ENCODE results near the gene NEDD4L.

Gene NEDD4L

DNA sequence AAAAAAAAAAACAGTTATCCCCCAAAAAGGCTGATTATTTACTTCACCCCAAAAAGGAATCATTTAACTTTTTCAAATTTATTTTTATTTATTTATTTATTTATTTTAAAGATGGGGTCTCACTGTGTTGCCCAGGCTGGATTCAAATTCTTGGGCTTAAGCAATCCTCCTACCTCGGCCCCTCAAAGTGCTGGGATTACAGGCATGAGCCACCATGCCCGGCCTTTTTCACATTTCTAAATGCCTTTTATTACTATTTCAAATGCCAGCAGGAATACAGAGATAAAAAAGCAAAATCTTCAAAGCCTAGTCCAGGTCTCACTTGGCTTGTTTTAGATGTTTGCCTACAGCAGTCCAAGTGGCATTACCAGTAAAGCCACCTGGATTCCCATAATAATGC, 345.7 kb downstream of the NEDD4L start:
- Histone ChIP-seq H2BK5ac (ENCODE audit: low read length) (no peak overlapping the region), H2AFZ (ENCODE audit: low read length) (no peak overlapping the region), H2BK12ac (ENCODE audit: low read length) (no peak overlapping the region), H3K9ac (ENCODE audit: low read depth, low read length, poor library complexity) (no peak overlapping the region), H3K23ac (ENCODE audit: low read depth, low read length, poor library complexity) (no peak overlapping the region), H3K18ac (ENCODE audit: low read length) (no peak overlapping the region), H3K27me3 (ENCODE audit: control insufficient read depth in 3 of 3, insufficient read depth in 3 of 3, low read depth in 1 of 3, low read length in 3 of 3) (no peaks in the 10 kb centered on the region), H3K4me2 (ENCODE audit: insufficient read depth, low read length, poor library complexity, severe bottlenecking) (no peak overlapping the region), H2BK15ac (ENCODE audit: low read length) (no peak overlapping the region), H3K79me1 (ENCODE audit: low read depth, low read length) (no peaks in the 10 kb centered on the region), H3K14ac (ENCODE audit: low read length) (no peak overlapping the region), H3K27ac (replicated peaks; ENCODE audit: low read length) (no peak overlapping the region), H2BK120ac (ENCODE audit: low read depth, low read length) (no peak overlapping the region), H2AK5ac (ENCODE audit: low read depth, low read length) (no peak overlapping the region), H3K9me3 (replicated peaks in 1 of 2; ENCODE audit: control insufficient read depth in 2 of 2, insufficient read depth in 1 of 2, low read depth in 1 of 2, low read length in 2 of 2) (no peaks in the 10 kb centered on the region), H3K4me3 (ENCODE audit: low read length in 2 of 2) (no peak overlapping the region), H3K36me3 (replicated peaks in 1 of 2; ENCODE audit: control insufficient read depth in 2 of 2, insufficient read depth in 2 of 2, low read length in 2 of 2) (peaks cover 13 to 18% of the 10 kb centered on the region in 2 donors), H3K4me1 (ENCODE audit: control insufficient read depth in 2 of 2, insufficient read depth in 1 of 2, low read depth in 1 of 2, low read length in 2 of 2) (peaks cover 7 to 18% of the 10 kb centered on the region in 2 donors), H4K8ac (ENCODE audit: low read depth, low read length) (no peak overlapping the region), H3K4ac (ENCODE audit: low read length) (no peak overlapping the region), H4K91ac (ENCODE audit: low read depth, low read length, poor library complexity) (no peak overlapping the region)
- no CpG with 5 or more reads among the region's 2 CpGs for WGBS, 2 donors (ENCODE audit: extremely low coverage in 2 of 2, insufficient read length in 2 of 2, insufficient replicate concordance in 1 of 2)
- no peak for DNase-seq (ENCODE audit: low spot score)

GRCh38 chr18:58390399-58390798, 346.4 kb downstream of the NEDD4L start:
- no CpG with 5 or more reads among the region's 9 CpGs for WGBS, 2 donors (ENCODE audit: extremely low coverage in 2 of 2, insufficient read length in 2 of 2, insufficient replicate concordance in 1 of 2)
- Histone ChIP-seq H3K14ac (ENCODE audit: low read length) (no peak overlapping the region), H4K8ac (ENCODE audit: low read depth, low read length) (no peak overlapping the region), H4K91ac (ENCODE audit: low read depth, low read length, poor library complexity) (no peak overlapping the region), H3K4me1 (ENCODE audit: control insufficient read depth in 2 of 2, insufficient read depth in 1 of 2, low read depth in 1 of 2, low read length in 2 of 2) (peaks cover 7 to 18% of the 10 kb centered on the region in 2 donors), H2BK12ac (ENCODE audit: low read length) (no peak overlapping the region), H3K4me2 (ENCODE audit: insufficient read depth, low read length, poor library complexity, severe bottlenecking) (no peak overlapping the region), H3K23ac (ENCODE audit: low read depth, low read length, poor library complexity) (no peak overlapping the region), H2AFZ (ENCODE audit: low read length) (no peak overlapping the region), H3K79me1 (ENCODE audit: low read depth, low read length) (no peaks in the 10 kb centered on the region), H2BK5ac (ENCODE audit: low read length) (no peak overlapping the region), H2BK120ac (ENCODE audit: low read depth, low read length) (no peak overlapping the region), H3K18ac (ENCODE audit: low read length) (no peak overlapping the region), H2BK15ac (ENCODE audit: low read length) (no peak overlapping the region), H3K4ac (ENCODE audit: low read length) (no peak overlapping the region), H3K27ac (replicated peaks; ENCODE audit: low read length) (no peak overlapping the region), H3K9me3 (replicated peaks in 1 of 2; ENCODE audit: control insufficient read depth in 2 of 2, insufficient read depth in 1 of 2, low read depth in 1 of 2, low read length in 2 of 2) (no peaks in the 10 kb centered on the region), H3K9ac (ENCODE audit: low read depth, low read length, poor library complexity) (no peak overlapping the region), H3K36me3 (replicated peaks in 1 of 2; ENCODE audit: control insufficient read depth in 2 of 2, insufficient read depth in 2 of 2, low read length in 2 of 2) (peaks cover 13 to 18% of the 10 kb centered on the region in 2 donors), H3K4me3 (ENCODE audit: low read length in 2 of 2) (no peak overlapping the region), H3K27me3 (ENCODE audit: control insufficient read depth in 3 of 3, insufficient read depth in 3 of 3, low read depth in 1 of 3, low read length in 3 of 3) (no peaks in the 10 kb centered on the region), H2AK5ac (ENCODE audit: low read depth, low read length) (no peak overlapping the region)
- DNase-seq (ENCODE audit: low spot score), result no peak

- H4K8ac ChIP-seq (ENCODE audit: low read depth, low read length), result no peak overlapping the region
- no peak overlapping the region for H3K18ac ChIP-seq (ENCODE audit: low read length)
- H3K4me2 ChIP-seq (ENCODE audit: insufficient read depth, low read length, poor library complexity, severe bottlenecking), result no peak overlapping the region
- peak overlapping the region; percentile 32 for H2AFZ ChIP-seq (ENCODE audit: low read length)
- H3K4ac ChIP-seq (ENCODE audit: low read length), result no peak overlapping the region
- H3K14ac ChIP-seq (ENCODE audit: low read length), result no peak overlapping the region
- no peak overlapping the region for H3K27ac ChIP-seq (replicated peaks; ENCODE audit: low read length)
- no peak overlapping the region for H2BK12ac ChIP-seq (ENCODE audit: low read length)
- H3K4me1 ChIP-seq (ENCODE audit: control insufficient read depth in 2 of 2, insufficient read depth in 1 of 2, low read depth in 1 of 2, low read length in 2 of 2), result peaks cover 7 to 18% of the 10 kb centered on the region in 2 donors
- no CpG with 5 or more reads among the region's 1 CpG for WGBS, 2 donors (ENCODE audit: extremely low coverage in 2 of 2, insufficient read length in 2 of 2, insufficient replicate concordance in 1 of 2)
- H3K23ac ChIP-seq (ENCODE audit: low read depth, low read length, poor library complexity), result no peak overlapping the region
- H3K27me3 ChIP-seq (ENCODE audit: control insufficient read depth in 3 of 3, insufficient read depth in 3 of 3, low read depth in 1 of 3, low read length in 3 of 3), result no peaks in the 10 kb centered on the region
- no peaks in the 10 kb centered on the region for H3K79me1 ChIP-seq (ENCODE audit: low read depth, low read length)
- H2BK120ac ChIP-seq (ENCODE audit: low read depth, low read length), result no peak overlapping the region
- no peak overlapping the region for H2AK5ac ChIP-seq (ENCODE audit: low read depth, low read length)
- H4K91ac ChIP-seq (ENCODE audit: low read depth, low read length, poor library complexity), result no peak overlapping the region
- H3K9me3 ChIP-seq (replicated peaks in 1 of 2; ENCODE audit: control insufficient read depth in 2 of 2, insufficient read depth in 1 of 2, low read depth in 1 of 2, low read length in 2 of 2), result no peaks in the 10 kb centered on the region
- no peak overlapping the region for H3K9ac ChIP-seq (ENCODE audit: low read depth, low read length, poor library complexity)
- H2BK15ac ChIP-seq (ENCODE audit: low read length), result no peak overlapping the region
- H2BK5ac ChIP-seq (ENCODE audit: low read length), result no peak overlapping the region
- no peak for DNase-seq (ENCODE audit: low spot score)
- H3K4me3 ChIP-seq (ENCODE audit: low read length in 2 of 2), result no peak overlapping the region
- H3K36me3 ChIP-seq (replicated peaks in 1 of 2; ENCODE audit: control insufficient read depth in 2 of 2, insufficient read depth in 2 of 2, low read length in 2 of 2), result peaks cover 15 to 18% of the 10 kb centered on the region in 2 donors
Observed at GRCh38 chr18:58391231-58391825, 347.3 kb downstream of the NEDD4L start.

GRCh38 chr18:58391932-58392323, 347.9 kb downstream of the NEDD4L start:
- no peak overlapping the region for H3K14ac ChIP-seq (ENCODE audit: low read length)
- no peaks in the 10 kb centered on the region for H3K9me3 ChIP-seq (replicated peaks in 1 of 2; ENCODE audit: control insufficient read depth in 2 of 2, insufficient read depth in 1 of 2, low read depth in 1 of 2, low read length in 2 of 2)
- no peak overlapping the region for H4K8ac ChIP-seq (ENCODE audit: low read depth, low read length)
- H4K91ac ChIP-seq (ENCODE audit: low read depth, low read length, poor library complexity), result no peak overlapping the region
- H2AK5ac ChIP-seq (ENCODE audit: low read depth, low read length), result no peak overlapping the region
- no peaks in the 10 kb centered on the region for H3K79me1 ChIP-seq (ENCODE audit: low read depth, low read length)
- H3K9ac ChIP-seq (ENCODE audit: low read depth, low read length, poor library complexity), result no peak overlapping the region
- no peak overlapping the region for H2BK120ac ChIP-seq (ENCODE audit: low read depth, low read length)
- H3K36me3 ChIP-seq (replicated peaks in 1 of 2; ENCODE audit: control insufficient read depth in 2 of 2, insufficient read depth in 2 of 2, low read length in 2 of 2), result peaks cover 13 to 16% of the 10 kb centered on the region in 2 donors
- H3K18ac ChIP-seq (ENCODE audit: low read length), result no peak overlapping the region
- no peak overlapping the region for H2BK12ac ChIP-seq (ENCODE audit: low read length)
- H3K4ac ChIP-seq (ENCODE audit: low read length), result no peak overlapping the region
- WGBS, 2 donors (ENCODE audit: extremely low coverage in 2 of 2, insufficient read length in 2 of 2, insufficient replicate concordance in 1 of 2), result no CpG with 5 or more reads among the region's 8 CpGs
- no peaks in the 10 kb centered on the region for H3K27me3 ChIP-seq (ENCODE audit: control insufficient read depth in 3 of 3, insufficient read depth in 3 of 3, low read depth in 1 of 3, low read length in 3 of 3)
- peaks cover 7 to 18% of the 10 kb centered on the region in 2 donors for H3K4me1 ChIP-seq (ENCODE audit: control insufficient read depth in 2 of 2, insufficient read depth in 1 of 2, low read depth in 1 of 2, low read length in 2 of 2)
- no peak overlapping the region for H3K23ac ChIP-seq (ENCODE audit: low read depth, low read length, poor library complexity)
- no peak overlapping the region for H3K4me2 ChIP-seq (ENCODE audit: insufficient read depth, low read length, poor library complexity, severe bottlenecking)
- H2AFZ ChIP-seq (ENCODE audit: low read length), result peak overlapping the region; percentile 69
- H2BK15ac ChIP-seq (ENCODE audit: low read length), result no peak overlapping the region
- H2BK5ac ChIP-seq (ENCODE audit: low read length), result no peak overlapping the region
- no peak overlapping the region for H3K27ac ChIP-seq (replicated peaks; ENCODE audit: low read length)
- H3K4me3 ChIP-seq (ENCODE audit: low read length in 2 of 2), result no peak overlapping the region
- no peak for DNase-seq (ENCODE audit: low spot score)

All from neuronal stem cell (in vitro differentiated cells).